GM12892 (cell line): Measurements from ENCODE around the gene P2RX1.

Experiments
- DNase-seq: peaks from one replicate; pipeline ENCODE4 v3.0.0; 2011; ENCODE audit not compliant: insufficient read length
- FAIRE-seq: peaks from 2 replicates; lab custom pipeline; 2011; peaks lifted over from hg19 to GRCh38; lab: Jason Lieb, UNC
- POLR2A ChIP-seq: IDR thresholded peaks from 2 replicates; pipeline ENCODE4 v1.6.1; 2011; ENCODE audit warnings: low read depth, low read length, control low read depth
- POLR2AphosphoS5 ChIP-seq: IDR thresholded peaks from 2 replicates; pipeline ENCODE4 v1.6.1; 2011; ENCODE audit warnings: low read depth, low read length, control low read depth
- TAF1 ChIP-seq: IDR thresholded peaks from 2 replicates; pipeline ENCODE4 v1.6.1; 2011; ENCODE audit warnings: low read depth, mild to moderate bottlenecking, control low read depth, low read length, borderline replicate concordance

The P2RX1 gene

DNA sequence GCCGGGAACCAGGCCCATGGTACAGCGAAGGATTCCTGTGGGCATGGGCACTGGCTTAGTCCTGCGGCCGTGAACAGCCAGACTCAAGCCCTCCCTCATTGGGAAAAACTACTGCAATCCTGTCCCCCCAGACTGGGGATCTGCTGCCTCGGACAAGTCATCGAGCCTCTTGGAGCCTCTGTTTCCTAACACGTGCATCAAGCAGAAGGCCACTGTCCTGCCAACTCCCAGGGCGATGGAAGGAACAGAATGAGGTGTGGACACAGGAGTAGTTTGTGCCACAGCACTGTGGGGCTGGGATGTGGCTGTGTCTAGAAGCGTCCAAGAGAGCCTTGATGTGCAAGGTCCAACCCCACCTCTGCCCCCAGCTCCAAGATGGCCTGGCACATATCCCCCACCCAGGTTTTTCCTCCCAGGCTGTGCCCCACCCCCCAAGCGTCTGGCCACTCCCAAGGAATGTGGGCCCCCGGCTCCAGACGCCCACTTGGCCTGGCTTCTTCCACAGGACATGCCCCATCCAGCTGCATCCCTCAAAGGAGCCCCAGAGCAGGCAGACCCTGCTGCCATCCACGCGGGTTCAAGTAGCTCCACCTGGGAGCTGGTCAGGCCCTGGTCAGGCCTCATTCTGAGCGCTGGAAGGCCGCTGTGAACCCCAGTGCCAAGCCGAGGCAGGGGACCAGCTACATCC, 26.8 kb downstream of the P2RX1 start:
- FAIRE-seq (no peak), DNase-seq (no peak)
- TF ChIP-seq TAF1: no peak
- TF ChIP-seq POLR2AphosphoS5: no peak
- TF ChIP-seq POLR2A: no peak

DNA sequence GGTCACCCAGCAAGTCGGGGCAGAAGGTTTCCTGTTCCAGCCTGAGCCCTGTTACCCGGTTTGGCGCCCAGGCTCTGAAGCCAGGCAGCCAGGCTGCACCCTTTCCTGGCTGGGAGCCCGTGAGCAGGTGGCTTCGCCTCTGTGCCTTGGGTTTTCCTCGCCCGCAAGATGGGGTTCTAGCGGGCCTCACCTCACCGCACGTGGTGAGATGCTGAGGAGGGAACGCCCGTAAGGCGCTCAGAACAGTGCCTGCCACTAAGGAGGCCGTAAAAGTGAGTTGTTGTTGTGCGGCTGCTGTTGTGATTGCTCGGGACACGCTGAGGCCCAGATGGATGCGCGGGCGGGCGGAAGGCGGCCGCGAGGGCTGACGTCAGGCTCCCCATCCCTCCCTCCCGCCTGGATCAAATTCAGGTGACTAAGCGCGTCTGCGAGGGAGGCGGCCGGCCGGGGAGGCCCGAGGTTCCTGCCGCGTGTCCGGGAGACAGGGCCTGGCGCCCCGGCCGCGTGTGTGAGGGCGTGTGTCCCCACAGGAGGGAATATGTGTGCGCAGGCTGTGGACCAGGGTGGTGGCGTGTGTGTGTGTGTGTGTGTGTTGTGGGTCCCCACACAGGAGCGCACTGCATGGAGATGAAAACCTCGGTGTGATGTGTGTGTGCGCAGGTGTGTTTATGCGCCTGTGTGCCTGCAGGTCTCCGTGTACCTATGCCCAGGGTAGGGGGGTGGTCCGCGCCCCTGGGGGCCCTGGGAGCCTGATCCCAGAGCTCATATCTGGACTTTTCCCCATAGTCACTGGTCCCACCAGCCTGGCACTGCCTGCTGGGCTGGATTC, 27.7 kb downstream of the P2RX1 start:
- FAIRE-seq: no peak
- no peak for DNase-seq
- TF ChIP-seq POLR2AphosphoS5: no peak
- no peak for TF ChIP-seq POLR2A
- TF ChIP-seq TAF1: no peak

DNA sequence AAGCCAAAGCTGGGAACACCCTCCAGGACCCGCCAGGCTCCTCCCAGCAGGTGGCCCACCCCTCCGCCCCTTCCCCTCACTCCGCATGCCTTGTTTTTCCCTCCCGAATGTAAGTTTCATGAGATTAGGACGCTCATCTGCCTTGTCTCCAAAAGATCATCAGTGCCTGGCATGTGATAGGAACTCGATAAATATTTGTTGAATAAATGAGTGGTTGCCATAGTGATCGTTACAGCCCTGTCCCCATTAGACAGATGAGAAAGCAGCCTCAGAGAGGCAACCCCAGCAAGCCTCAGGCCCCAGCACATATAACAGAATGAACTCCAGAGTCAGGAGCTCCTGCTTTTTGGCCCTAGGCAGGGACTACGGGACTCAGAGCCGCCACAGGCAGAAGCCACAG, 28.5 kb downstream of the P2RX1 start:
- no peak for TF ChIP-seq POLR2A
- TF ChIP-seq TAF1: no peak
- no peak for TF ChIP-seq POLR2AphosphoS5
- DNase-seq: no peak

DNA sequence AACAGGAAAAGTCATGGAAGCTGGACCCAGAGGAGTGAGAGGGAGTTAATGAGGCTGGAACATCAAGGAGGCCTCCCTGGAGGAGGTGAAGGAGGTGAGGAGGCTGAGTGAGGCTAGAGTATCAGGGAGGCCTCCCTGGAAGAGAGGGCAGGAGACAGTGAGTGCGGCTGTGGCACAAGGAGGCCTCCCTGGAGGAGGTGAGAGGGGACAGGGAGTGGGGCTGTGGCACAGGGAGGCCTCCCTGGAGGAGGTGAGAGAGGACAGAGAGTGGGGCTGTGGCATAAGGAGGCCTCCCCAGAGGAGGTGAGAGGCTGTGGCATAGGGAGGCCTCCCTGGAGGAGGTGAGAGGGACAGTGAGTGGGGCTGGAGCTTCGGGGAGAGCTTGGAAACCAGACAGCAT, 28.9 kb downstream of the P2RX1 start:
- DNase-seq (no peak), FAIRE-seq (no peak)
- TF ChIP-seq POLR2AphosphoS5 (no peak), TAF1 (no peak), POLR2A (no peak)

More for the DNA sequence above, 28.5 kb downstream of the P2RX1 start:
- FAIRE-seq: no peak

DNA sequence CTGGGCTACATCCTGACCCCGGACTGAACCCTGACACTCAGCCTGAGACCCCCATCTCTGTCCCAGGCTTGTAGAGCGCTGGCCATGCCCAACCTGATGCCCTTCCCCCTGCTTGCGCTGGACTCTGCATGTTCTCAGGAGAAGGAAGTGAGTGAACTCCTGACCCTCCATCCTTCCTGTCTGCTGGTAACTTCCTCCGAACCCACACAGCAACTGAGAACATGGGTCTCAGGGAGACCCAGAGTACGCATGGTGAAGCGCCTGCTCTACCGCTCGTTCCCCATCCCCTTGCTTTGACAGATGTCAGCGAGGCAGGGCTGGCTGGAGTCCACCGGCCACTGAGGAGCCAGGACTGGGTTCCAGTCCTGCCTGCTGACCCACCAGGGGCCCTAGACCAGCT, 29.5 kb downstream of the P2RX1 start:
- TF ChIP-seq POLR2AphosphoS5: no peak
- no peak for TF ChIP-seq POLR2A
- TF ChIP-seq TAF1: no peak
- no peak for FAIRE-seq
- DNase-seq: no peak

DNA sequence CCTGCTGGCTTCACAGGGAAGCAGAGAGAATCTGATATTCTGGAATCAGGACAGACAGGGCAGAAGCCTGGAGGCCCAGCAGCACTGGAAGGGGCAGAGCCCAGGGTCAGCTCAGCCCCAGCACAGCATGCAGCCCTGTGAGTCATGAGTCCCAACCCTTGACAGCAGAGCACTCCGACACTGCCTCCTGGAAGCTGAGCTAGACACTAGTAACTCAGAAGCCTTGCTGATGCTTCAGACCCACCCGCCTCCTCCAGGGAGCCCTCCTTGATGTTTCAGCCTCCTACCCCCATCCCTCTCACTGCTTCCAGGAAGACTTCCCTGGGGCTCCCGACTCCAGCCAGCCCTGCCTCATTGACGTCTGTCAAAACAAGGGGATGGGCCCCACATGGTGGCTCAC, 30.3 kb downstream of the P2RX1 start:
- no peak for TF ChIP-seq POLR2AphosphoS5
- TF ChIP-seq TAF1: no peak
- no peak for TF ChIP-seq POLR2A
- no peak for DNase-seq
- FAIRE-seq: no peak

DNA sequence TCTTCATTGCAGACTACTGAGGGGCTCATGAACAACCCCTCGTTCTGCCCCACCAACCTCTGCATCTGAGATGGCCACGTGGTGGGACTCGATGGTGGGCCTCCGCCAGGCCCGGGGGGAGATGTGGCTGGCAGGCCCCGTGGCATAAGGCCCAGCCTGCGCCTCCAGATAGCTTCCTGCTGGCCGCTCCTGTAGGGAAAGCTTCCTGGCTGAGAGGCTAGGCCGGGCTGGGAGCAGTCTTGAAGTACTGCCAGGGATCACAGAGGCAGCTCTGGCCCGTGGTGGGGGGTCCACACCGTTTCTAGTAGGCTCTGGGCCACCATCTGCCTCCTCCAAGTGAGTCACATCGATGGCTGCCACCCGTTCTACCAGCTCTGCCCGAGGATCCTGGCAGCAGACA, 31.0 kb downstream of the P2RX1 start:
- DNase-seq (no peak), FAIRE-seq (no peak)
- TF ChIP-seq POLR2A: no peak
- TF ChIP-seq TAF1: no peak
- TF ChIP-seq POLR2AphosphoS5: no peak

DNA sequence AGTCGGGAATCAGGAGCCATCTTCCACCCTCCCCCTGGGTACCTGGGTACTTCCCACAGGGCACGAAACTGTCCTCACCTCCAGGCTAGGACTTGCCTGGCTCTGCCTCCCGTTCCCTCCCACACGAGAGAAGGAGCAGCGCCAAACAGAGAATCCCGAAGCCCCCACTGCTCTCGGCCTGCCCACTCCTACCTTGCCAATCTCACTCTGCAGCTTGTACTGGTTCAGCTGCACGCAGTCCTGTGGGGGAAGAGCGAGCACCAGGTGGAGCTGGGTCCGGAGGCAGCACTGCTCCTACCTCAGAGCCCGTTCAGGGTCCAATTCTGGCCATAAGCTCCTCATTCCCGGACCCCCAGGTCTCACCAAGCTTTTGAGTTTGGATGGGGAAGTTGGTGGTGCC, 32.1 kb downstream of the P2RX1 start:
- FAIRE-seq (no peak), DNase-seq (no peak)
- no peak for TF ChIP-seq POLR2AphosphoS5

DNA sequence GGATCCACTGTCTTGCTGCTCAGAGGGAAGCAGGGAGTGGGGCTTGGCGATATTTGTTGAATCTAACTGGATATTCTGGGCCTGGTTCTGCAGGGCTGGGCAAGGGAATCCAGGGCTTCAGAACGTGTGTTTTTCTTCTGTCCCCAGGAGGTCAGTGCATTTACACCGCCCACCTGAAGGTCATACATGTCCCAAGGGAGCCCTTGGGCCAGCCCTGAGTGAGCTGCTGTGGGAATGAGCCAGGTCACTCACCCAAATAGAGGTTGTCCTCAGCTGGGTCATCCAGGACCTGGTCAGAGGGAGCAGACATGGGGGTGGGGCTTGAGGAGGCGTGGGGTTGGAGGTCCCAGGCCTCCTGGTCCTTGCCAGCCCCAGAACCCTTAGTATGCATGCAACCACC, 34.0 kb downstream of the P2RX1 start:
- no peak for TF ChIP-seq TAF1
- no peak for TF ChIP-seq POLR2A
- TF ChIP-seq POLR2AphosphoS5: no peak
- DNase-seq (no peak), FAIRE-seq (no peak)

DNA sequence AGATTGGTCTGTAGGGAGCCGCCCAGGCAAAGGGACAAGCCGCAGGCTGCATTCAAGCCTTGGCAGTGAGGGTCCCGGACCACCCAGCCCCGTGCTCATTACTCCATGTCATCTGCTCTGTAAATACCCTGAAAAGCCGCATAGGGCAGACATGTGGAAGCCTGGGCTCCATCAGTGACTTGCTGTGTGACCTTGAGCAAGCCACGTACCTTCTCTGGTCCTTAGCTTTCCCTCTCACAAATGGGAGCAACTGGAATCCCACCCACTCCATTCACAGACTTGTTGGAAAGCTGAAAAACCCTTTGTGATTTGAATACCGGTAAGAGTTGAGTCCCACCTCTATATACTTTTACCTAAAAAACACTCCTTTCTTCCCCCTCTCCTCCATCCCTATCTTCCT, 35.3 kb downstream of the P2RX1 start:
- FAIRE-seq (no peak), DNase-seq (no peak)
- TF ChIP-seq POLR2AphosphoS5: no peak
- no peak for TF ChIP-seq TAF1
- TF ChIP-seq POLR2A: no peak

DNA sequence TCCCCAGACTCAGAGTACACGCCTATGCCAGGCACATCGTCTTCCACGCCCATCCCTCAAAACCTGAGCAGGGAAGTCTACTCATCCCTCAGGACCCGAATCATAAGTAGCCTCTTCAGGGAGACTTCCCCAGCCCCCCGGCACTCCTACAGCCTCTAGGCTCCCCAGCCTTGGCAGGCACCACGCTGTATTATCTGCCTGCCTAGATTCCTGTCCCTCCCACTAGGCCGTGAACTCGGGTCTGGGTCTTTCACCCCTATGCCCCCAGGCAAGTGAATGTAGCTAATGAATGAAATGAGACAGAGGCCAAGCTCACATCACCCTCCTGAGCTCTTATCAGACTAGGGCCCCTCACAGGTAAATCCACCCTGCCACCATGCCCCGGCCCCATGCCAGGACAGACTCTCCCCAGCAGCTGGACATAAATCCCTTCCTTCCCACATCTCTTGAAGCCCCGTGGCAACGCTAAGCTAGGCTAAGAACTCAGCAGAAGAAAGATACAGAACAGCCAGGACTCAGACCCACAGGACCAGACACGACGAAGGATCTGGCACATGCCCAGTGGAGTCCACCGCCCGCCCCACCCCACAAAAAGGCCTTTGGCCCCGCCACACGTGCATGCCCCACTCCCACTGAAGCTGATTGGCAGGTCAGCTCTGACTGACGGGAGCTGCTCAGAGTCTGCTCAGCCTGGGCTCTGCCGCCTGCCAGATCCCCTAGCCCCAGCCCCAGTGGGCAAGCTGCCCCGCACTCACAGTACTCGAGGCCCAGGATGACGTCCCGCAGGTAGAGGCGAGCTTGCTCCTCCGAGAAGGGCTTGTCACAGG, 36.5 kb downstream of the P2RX1 start:
- DNase-seq (no peak), FAIRE-seq (no peak)
- no peak for TF ChIP-seq TAF1
- TF ChIP-seq POLR2A: no peak
- no peak for TF ChIP-seq POLR2AphosphoS5

DNA sequence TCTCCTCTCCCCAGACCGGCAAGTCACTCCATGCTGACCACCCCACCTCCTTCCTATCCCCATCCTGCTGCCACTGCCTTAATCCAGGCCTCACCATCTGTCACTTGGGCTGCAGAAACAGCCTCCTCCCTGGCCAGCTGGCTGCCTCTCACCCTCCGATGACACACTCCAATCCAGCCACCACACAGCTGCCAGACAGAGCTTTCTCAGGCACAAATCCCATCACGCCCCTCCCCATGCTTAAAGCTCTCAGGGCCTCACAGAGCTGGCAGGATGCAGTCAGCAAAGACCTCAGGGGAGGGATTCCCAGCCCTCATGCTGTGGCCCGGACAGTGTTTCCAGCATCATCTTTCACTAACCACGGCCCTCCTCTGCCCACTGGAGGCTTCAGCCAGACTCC, 37.1 kb downstream of the P2RX1 start:
- no peak for FAIRE-seq
- TF ChIP-seq POLR2A (no peak), TAF1 (no peak), POLR2AphosphoS5 (no peak)
- no peak for DNase-seq

DNA sequence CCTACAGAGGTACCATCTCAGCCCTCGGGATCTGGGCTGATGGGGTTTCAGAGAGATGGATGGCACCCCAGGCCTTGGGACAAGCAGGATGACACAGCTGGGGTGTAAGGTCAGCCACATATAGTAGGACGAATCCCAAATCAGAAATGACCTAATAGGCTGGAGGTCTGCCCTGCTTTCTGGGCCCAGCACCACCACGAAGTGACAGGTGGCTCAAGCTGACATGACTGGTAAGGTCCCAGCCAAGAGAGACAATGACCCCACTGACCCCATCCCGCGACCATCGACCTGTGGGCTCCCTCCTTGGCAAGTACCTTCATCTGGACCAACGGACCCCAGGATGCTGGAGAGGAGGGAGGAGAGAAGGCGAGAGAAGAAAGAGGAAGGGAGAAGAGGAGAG, 39.0 kb downstream of the P2RX1 start:
- FAIRE-seq: no peak
- TF ChIP-seq POLR2A: no peak
- TF ChIP-seq POLR2AphosphoS5: no peak
- TF ChIP-seq TAF1: no peak
- no peak for DNase-seq
